Common myeloid progenitor, CD34-positive (primary cell): ENCODE measurements around the gene GALNT9.

Experiments used
- CTCF ChIA-PET: fragments of 350-600 bp; sonication (Branson Sonifier 250); formaldehyde crosslinking; loops from one replicate; lab custom pipeline; 2021; ENCODE audit warnings: antibody characterized with exemption; lab: Charles Lee
- POLR2A ChIA-PET: fragments of 350-600 bp; sonication (Branson Sonifier 250); formaldehyde crosslinking; loops from one replicate; lab custom pipeline; 2021; ENCODE audit warnings: antibody characterized with exemption; lab: Charles Lee
- DNase-seq, 3 donors: peaks; one replicate each; pipeline versions ENCODE4 v3.0.0 to v3.0.0-alpha.2; 2013
- H3K27ac ChIP-seq, 2 experiments: 1 replicate in 1 of 2; 2 replicates in 1 of 2; pipeline ENCODE4 v1.7.0; 2013; ENCODE audit warnings: inconsistent platforms in 2 of 2, low read length in 2 of 2, mild to moderate bottlenecking in 2 of 2, low read depth in 1 of 2, moderate library complexity in 1 of 2; ENCODE audit not compliant: severe bottlenecking in 2 of 2, insufficient read depth in 1 of 2, poor library complexity in 1 of 2
- H3K27me3 ChIP-seq, 5 experiments: replicated peaks in 2 of 5; 1 replicate in 3 of 5; 2 replicates in 2 of 5; pipeline versions ENCODE4 v1.6.1 to v1.7.0; 2013; ENCODE audit warnings: low read length in 4 of 5, mild to moderate bottlenecking in 2 of 5, moderate library complexity in 2 of 5, inconsistent platforms in 1 of 5; ENCODE audit not compliant: insufficient read depth in 5 of 5, control insufficient read depth in 4 of 5
- H3K36me3 ChIP-seq, 4 experiments: 1 replicate in 2 of 4; 2 replicates in 2 of 4; pipeline versions ENCODE4 v1.6.1 to v1.7.0; 2013; ENCODE audit warnings: low read length in 3 of 4, control low read depth in 1 of 4, mild to moderate bottlenecking in 1 of 4; ENCODE audit not compliant: control insufficient read depth in 4 of 4, insufficient read depth in 4 of 4
- H3K4me1 ChIP-seq, 4 experiments: 1 replicate in 3 of 4; 2 replicates in 1 of 4; pipeline versions ENCODE4 v1.6.1 to v1.7.1; 2013; ENCODE audit warnings: low read length in 3 of 4, mild to moderate bottlenecking in 3 of 4, control low read depth in 1 of 4, inconsistent platforms in 1 of 4, moderate library complexity in 1 of 4; ENCODE audit not compliant: control insufficient read depth in 4 of 4, insufficient read depth in 4 of 4; ENCODE audit errors: control extremely low read depth in 1 of 4
- H3K4me3 ChIP-seq, 7 experiments: 1 replicate in 4 of 7; 2 replicates in 3 of 7; pipeline versions ENCODE4 v1.5.1 to v1.7.0; 2013; ENCODE audit warnings: mild to moderate bottlenecking in 7 of 7, low read length in 6 of 7, moderate library complexity in 6 of 7, inconsistent platforms in 2 of 7, low read depth in 2 of 7, control low read depth in 1 of 7; ENCODE audit not compliant: insufficient read depth in 4 of 7, control insufficient read depth in 1 of 7; ENCODE audit errors: extremely low read depth in 1 of 7
- H3K9me3 ChIP-seq, 5 experiments: 1 replicate in 4 of 5; 2 replicates in 1 of 5; pipeline versions ENCODE4 v1.6.1 to v1.7.1; 2013; ENCODE audit warnings: low read length in 4 of 5, mild to moderate bottlenecking in 2 of 5, inconsistent platforms in 1 of 5, low read depth in 1 of 5, moderate library complexity in 1 of 5; ENCODE audit not compliant: control insufficient read depth in 4 of 5, insufficient read depth in 2 of 5; ENCODE audit errors: control extremely low read depth in 1 of 5
- WGBS: methylation state at CpG from one replicate; pipeline ENCODE4 v1.1.5; 2013; ENCODE audit not compliant: insufficient coverage; 5-methylcytosine and 5-hydroxymethylcytosine counted together

Gene GALNT9

GRCh38 chr12:132290203-132290540 is 39.2 kb downstream of the GALNT9 start:
- peaks cover 0 to 59% (median 9%) of the 10 kb centered on the region in 5 experiments for H3K27me3 ChIP-seq
- WGBS = 100% methylated on average over 11 of the region's 12 CpGs
- H3K9me3 ChIP-seq = no peaks in the 10 kb centered on the region
- H3K27ac ChIP-seq = no peak overlapping the region
- no peaks in the 10 kb centered on the region for H3K36me3 ChIP-seq
- ChIA-PET POLR2A (no interaction called here), CTCF (no interaction called here)
- peaks cover 0 to 4% (median 1%) of the 10 kb centered on the region in 4 experiments for H3K4me1 ChIP-seq
- no peak overlapping the region for H3K4me3 ChIP-seq
- no peak for DNase-seq

DNA sequence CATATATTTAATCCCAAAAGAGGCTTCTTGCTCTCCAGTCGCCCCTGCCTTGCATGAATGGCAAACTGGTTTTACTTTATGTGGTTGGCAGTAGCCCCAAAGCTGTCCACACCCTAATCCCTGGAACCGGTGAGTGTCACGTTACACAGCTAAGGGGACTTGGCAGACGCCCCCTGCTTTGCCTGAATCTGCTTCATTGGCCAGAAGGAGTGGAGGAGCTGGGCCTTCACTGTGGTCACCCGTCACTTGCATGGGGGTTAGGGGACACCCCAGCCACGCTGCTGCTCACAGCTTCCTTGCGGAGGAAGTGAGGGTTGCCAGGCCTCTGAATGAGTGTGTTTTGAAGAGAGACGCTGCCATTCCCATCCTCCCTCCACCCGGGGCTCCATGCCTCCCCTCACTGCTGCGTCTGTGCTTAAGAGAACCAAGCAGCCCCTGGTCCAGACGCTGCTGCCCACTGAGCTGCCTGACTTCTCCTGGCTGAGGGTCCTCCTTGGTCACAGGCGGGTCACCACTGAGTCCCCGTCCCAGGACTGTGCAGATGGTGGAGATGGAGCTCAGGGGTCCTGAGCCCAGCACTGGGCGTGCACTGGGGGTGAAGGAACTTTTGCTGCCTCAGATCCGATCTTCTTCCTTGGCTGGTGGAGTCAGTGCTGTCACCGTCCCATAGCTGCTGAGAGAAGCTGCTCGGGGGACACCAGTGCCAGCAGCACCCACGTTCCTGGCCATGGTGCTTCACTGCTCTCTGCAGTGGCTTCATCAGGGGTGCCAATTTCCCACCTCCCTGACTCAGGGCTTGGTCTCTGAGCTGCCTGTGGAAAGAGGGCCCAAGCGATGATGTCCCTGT is 39.8 kb downstream of the GALNT9 start:
- WGBS = 59% methylated on average over 14 of the region's 19 CpGs
- POLR2A ChIA-PET = no interaction called here
- no peaks in the 10 kb centered on the region for H3K9me3 ChIP-seq
- H3K4me3 ChIP-seq = no peak overlapping the region
- CTCF ChIA-PET = no interaction called here
- DNase-seq = no peak
- H3K27me3 ChIP-seq = peaks cover 0 to 64% (median 9%) of the 10 kb centered on the region in 5 experiments
- H3K27ac ChIP-seq = no peak overlapping the region
- no peaks in the 10 kb centered on the region for H3K36me3 ChIP-seq
- H3K4me1 ChIP-seq = peaks cover 0 to 4% (median 1%) of the 10 kb centered on the region in 4 experiments

- H3K27me3 ChIP-seq = peaks cover 0 to 65% (median 16%) of the 10 kb centered on the region in 5 experiments
- H3K4me3 ChIP-seq = no peak overlapping the region
- no peak overlapping the region for H3K27ac ChIP-seq
- DNase-seq = no peak
- H3K36me3 ChIP-seq = no peaks in the 10 kb centered on the region
- peaks cover 0 to 5% (median 4%) of the 10 kb centered on the region in 4 experiments for H3K4me1 ChIP-seq
- no peaks in the 10 kb centered on the region for H3K9me3 ChIP-seq
- 94% methylated on average over 36 of the region's 37 CpGs for WGBS
- ChIA-PET POLR2A (no interaction called here), CTCF (interaction anchor here (0.8 kb wide), 1 partner anchor 63 kb away, joined by 4 read pairs; no protein-coding TSS in a partner anchor)
Measured at GRCh38 chr12:132288516-132289215, 40.7 kb downstream of the GALNT9 start.

DNA sequence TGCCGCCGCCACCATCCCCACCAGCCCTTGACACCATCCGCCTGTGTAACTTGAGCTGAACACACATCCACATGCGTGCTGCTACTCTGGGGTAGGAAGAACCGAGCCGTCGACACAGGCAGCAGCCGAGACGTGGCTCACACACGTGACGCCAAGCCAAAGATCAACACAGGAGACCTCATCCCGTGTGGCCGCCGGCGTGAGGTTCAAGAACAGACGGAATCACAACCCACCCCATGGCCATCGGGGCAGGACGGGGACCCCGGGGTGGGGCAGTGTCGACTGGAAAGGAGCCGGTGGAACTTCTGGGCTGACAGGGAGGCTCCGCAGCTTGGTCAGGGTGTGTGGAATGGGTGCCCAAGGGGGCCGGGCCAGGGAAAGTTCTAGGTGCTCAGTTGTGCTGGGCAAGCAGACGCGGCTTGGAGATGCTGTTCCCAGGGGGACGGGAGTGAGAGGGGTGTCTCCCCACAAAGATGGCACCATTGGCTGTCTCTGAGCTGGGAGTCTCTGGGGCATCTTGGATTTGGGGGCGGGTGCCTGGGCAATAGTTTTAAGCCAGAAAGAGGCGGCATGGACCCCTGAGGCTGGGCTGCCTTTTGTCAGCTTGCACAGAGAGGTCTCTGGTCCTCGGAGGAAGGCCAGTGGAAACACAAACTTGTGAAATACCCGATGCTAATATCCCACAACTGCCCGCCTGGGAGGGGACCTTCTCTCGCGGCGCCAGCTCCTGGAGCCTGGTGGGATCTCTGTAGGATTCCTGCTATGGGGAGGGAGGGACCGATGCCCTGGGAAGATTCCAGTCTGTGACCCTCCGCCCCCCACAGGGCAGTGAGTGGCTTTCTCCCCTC is 41.8 kb downstream of the GALNT9 start:
- Histone ChIP-seq H3K4me3 (no peak overlapping the region), H3K36me3 (no peaks in the 10 kb centered on the region), H3K27ac (no peak overlapping the region), H3K9me3 (no peaks in the 10 kb centered on the region), H3K4me1 (peaks cover 0 to 13% (median 10%) of the 10 kb centered on the region in 4 experiments), H3K27me3 (peaks cover 0 to 76% (median 16%) of the 10 kb centered on the region in 5 experiments)
- WGBS = 86% methylated on average over 28 of the region's 36 CpGs
- POLR2A ChIA-PET = no interaction called here
- DNase-seq = no peak
- CTCF ChIA-PET = interaction anchor here (0.8 kb wide), 1 partner anchor 64 kb away, joined by 4 read pairs; no protein-coding TSS in a partner anchor

GRCh38 chr12:132286912-132287311 is 42.5 kb downstream of the GALNT9 start:
- no peak overlapping the region for H3K27ac ChIP-seq
- peaks cover 0 to 13% (median 10%) of the 10 kb centered on the region in 4 experiments for H3K4me1 ChIP-seq
- no peak overlapping the region for H3K4me3 ChIP-seq
- 83% methylated on average over 22 of the region's 23 CpGs for WGBS
- no peaks in the 10 kb centered on the region for H3K9me3 ChIP-seq
- no peak for DNase-seq
- POLR2A ChIA-PET = no interaction called here
- peaks cover 0 to 83% (median 18%) of the 10 kb centered on the region in 5 experiments for H3K27me3 ChIP-seq
- CTCF ChIA-PET = no interaction called here
- no peaks in the 10 kb centered on the region for H3K36me3 ChIP-seq

DNA sequence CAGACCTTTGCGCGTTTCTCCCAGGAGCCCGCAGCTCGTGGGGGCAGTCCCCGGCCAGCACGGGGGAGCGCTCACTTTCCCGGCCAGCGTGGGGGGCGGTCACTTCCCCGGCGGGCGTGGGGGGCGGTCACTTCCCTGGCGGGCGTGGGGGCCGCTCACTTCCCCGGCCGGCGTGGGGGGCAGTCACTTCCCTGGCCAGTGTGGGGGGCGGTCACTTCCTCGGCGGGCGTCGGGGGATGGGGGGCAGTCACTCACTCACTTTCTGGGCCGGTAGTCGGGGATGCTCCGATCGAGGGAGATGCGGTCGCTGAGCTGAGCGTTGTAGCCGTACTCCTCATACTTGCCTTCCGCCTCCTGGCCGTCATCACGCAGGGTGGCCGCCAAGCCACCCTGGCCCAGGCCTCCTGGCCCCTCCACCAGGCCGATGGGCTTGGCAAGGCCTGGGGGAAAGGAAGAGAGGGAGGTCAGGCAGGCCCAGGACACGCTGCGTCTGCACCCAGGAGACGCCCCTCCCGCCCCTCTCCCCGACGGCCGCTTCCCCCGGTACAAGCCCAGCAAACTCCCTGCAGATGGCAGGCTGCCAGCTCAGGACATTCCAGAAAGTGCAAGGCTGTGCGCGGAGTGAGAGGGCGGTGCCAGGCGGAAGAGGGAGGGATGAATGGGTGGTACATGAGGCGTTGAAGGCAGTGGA is 43.3 kb downstream of the GALNT9 start:
- Histone ChIP-seq H3K27ac (no peak overlapping the region), H3K36me3 (no peaks in the 10 kb centered on the region), H3K9me3 (no peaks in the 10 kb centered on the region), H3K27me3 (peaks cover 0 to 90% (median 20%) of the 10 kb centered on the region in 5 experiments), H3K4me3 (no peak overlapping the region), H3K4me1 (peaks cover 0 to 13% (median 10%) of the 10 kb centered on the region in 4 experiments)
- POLR2A ChIA-PET = no interaction called here
- WGBS = 7% methylated on average over 42 of the region's 51 CpGs
- peak in 2 of 3 donors; percentile 19 to 29 for DNase-seq
- CTCF ChIA-PET = interaction anchor here (1.5 to 2.2 kb wide), 2 partner anchors 11 to 41 kb away, joined by 4 to 6 read pairs; no protein-coding TSS in a partner anchor
